Activated CD8-positive, alpha-beta memory T cell treated with anti-CD3 and anti-CD28 coated beads for 24 hours (primary cell): ENCODE data around the gene TNFAIP8L2.
"Not testable (repeated sequence)": the region's sequence is repeated elsewhere in the genome, so short reads cannot be mapped to it uniquely, and the experiment has no call there.

Experiments used
- DNase-seq: peaks from one replicate; pipeline ENCODE4 v3.0.0-alpha.2; 2020

The TNFAIP8L2 gene

DNA sequence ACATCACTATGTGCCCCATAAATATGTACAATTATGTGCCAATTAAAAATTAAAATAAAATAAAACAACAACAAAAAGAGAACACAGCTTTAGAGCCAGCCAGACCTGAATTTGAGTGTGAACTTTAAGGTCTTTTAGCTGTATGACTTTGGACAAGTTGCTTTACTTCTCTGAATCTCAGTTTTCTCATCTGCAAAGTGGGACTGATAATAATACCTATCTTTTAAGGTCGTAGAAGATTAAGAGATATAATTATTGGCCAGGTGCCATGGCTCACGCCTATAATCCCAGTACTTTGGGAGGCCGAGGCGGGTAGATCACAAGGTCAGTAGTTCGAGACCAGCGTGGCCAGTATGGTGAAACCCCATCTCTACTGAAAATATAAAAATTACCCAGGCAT, 36.9 kb downstream of the TNFAIP8L2 start:
- no peak for DNase-seq

GRCh38 chr1:151193856-151194255, 37.4 kb downstream of the TNFAIP8L2 start:
- no peak for DNase-seq

GRCh38 chr1:151194894-151195594, 38.6 kb downstream of the TNFAIP8L2 start:
- DNase-seq = not testable (repeated sequence)

DNA sequence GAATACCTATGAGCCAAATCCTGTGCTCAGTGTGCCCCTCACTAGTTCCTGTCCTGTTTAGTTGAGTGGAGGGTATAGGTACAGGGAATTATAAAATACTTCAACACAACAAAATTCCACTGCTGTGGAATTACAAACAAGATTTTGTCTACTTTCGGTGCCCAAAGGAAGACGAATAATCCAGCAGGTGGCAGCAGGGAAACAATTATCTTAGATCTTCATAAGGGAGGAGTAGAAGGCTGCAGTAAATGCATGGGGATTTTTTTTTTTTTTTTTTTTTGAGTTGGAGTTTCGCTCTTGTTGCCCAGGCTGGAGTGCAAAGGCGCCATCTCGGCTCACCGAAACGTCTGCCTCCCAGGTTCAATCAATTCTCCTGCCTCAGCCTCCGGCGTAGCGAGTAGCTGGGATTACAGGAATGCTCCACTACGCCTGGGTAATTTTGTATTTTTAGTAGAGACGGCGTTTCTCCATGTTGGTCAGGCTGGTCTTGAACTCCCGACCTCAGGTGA, 39.9 kb downstream of the TNFAIP8L2 start:
- no peak for DNase-seq

DNA sequence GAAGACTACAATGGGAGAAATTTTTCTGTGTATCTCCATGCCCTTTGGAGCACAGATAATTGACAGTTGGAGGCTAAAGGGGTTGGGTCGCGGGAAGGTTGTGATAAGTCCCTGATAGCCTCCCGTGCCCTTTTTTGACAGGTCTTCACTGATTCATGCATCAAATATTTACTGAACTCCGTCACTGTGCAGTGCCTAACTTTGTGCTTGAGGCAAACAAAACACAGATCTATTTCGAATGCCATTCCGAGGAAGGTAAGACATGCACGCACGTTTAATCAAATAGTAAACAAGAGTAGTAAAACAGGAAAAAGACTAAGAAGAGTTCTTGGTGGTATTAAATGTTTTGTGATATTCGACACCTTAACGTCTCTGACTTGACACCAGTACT, 41.4 kb downstream of the TNFAIP8L2 start:
- DNase-seq = no peak

DNA sequence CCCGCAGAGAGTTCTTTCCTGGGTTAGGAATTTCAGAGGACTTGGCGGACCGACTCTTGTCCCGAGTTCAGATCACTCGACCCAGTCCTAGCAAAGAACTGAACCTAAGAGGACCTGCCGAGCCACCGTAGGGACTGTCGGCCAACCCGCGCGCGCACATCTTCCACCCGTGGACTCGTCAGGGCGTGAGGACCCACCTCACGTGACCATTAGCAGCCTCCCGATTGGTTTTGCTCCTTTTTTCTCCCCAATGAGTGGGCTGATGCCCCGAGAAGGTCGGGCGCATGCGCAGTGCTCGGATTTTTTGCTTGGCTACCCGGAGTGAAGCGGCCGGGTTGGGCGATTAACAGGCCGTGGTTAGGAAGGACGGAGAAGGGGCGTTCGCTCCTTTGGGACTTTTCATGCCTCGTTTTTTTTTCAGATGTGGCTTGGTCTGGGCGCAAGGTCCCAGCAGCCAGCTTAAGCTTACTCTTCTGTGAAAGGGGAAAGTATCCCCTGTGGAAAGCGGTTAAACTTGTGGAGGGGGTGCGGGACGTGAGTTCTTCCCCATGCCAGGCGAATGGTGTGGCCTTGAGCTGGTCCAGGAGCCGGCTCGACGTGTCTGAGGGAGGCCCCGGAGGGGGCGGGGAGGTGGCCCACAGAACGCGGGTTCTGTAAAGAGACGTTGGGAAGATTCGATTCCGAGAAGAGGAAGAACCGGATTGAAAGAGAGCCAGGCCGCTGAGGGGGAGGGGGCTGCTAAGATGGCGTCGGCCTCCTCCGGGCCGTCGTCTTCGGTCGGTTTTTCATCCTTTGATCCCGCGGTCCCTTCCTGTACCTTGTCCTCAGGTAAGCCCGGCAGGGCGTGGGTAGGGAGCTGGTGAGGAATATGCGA, 42.0 kb downstream of the TNFAIP8L2 start, which contains the start of gene PIP5K1A:
TSS of gene PIP5K1A (plus strand) at position 299 of the 874 bp plus-strand sequence. CDS start at position 744, 445 bp downstream.
- DNase-seq = peak; percentile 99

DNA sequence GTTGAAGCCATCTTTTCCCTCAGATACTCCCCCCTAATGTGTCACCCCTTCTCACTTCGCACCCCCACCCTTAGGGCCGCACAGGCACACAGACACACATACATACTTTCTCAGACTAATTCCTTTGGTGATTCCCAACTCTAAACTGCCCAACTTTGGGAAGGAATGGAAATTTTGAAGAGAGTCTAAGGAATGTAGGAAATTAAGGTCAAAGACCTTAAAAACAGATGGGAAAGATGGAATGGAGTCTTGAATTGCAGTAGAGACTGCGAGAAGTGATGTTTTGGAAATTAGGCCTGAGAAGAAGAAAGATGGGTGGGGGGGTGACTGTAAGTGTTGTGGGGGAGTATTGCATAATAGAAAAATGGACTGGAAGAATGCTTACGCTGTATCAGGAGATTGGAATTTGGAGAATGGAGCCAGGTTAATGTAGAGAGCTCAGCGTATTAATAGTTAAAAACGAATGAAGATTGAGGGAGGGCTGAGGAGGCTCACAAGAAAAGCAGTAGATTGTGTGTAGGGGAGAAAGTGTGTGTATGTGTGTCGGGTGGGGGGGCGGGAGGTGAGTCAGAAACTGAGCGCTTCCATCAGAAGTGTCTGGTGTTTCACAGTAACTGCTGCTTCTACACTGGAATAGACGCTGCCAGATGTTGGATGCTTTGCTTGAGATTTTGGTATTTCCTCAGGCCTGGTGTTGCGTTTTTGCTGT, 43.6 kb downstream of the TNFAIP8L2 start:
- DNase-seq = no peak

GRCh38 chr1:151205381-151205965, 49.0 kb downstream of the TNFAIP8L2 start:
- DNase-seq = not testable (repeated sequence)
